ENCODE measurements around the gene AHNAK.

The AHNAK gene

DNA sequence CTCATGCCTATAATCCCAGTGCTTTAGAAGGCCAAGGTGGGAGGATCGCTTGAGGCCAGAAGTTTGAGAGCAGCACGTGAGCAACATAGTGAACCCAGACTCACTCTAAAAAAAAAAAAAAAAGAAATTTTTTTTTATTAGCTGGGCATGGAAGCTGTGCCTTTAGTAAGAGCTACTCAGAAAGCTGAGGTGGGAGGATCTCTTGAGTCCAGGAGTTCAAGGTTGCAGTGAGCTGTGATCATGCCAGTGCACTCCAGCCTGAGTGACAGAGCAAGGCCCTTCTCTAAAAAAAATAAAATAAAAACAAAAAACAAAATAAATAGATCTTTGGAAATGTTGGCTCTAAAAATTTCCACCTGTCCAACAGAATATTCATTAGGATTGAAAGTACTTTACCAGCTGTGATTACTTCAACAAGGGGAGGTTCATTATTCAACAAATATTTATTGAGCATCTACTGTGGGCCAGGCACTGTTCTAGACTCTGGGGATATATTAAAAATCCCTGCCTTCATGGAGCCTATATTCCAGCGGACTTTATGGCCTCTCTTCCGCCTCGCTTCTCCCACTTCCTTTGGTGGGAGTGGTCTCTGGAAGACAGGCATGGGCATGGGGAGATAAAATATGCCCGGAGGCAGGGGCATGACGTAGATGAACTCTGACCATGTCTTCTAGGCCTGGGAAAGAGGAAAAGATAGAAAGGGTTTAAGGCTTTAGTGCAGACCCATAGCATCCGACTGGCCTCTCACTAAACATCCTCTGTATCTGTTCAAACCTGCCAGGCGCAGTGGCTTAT lies 47.9 kb downstream of the AHNAK start:
- no peak for DNase-seq (ENCODE audit: low spot score)
- TF ChIP-seq, protein P1, sequence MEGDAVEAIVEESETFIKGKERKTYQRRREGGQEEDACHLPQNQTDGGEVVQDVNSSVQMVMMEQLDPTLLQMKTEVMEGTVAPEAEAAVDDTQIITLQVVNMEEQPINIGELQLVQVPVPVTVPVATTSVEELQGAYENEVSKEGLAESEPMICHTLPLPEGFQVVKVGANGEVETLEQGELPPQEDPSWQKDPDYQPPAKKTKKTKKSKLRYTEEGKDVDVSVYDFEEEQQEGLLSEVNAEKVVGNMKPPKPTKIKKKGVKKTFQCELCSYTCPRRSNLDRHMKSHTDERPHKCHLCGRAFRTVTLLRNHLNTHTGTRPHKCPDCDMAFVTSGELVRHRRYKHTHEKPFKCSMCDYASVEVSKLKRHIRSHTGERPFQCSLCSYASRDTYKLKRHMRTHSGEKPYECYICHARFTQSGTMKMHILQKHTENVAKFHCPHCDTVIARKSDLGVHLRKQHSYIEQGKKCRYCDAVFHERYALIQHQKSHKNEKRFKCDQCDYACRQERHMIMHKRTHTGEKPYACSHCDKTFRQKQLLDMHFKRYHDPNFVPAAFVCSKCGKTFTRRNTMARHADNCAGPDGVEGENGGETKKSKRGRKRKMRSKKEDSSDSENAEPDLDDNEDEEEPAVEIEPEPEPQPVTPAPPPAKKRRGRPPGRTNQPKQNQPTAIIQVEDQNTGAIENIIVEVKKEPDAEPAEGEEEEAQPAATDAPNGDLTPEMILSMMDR (IDR thresholded peaks at IDR 0.05; ENCODE audit: extremely low read depth, missing control alignments): no peak

DNA sequence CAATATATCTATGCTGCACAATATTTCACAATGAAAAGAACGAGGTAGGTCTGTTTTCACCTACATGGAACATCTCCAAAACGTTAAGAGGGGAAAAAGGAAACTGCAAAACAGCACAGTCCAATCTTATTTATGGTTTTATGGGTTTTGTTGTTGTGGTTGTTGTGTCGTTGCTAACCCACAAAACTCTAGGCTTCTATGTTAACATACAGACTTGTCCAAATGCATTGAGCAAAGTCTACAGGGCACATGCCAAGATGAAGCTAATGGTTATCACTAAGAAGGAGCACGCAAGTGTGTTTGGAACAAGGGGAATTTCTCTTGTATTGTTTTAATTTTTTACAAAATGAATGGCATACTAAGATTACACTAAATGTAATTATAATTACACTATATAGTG lies 48.6 kb downstream of the AHNAK start:
- TF ChIP-seq, protein P1 (IDR thresholded peaks at IDR 0.05; ENCODE audit: extremely low read depth, missing control alignments): no peak
- no peak for DNase-seq (ENCODE audit: low spot score)

DNA sequence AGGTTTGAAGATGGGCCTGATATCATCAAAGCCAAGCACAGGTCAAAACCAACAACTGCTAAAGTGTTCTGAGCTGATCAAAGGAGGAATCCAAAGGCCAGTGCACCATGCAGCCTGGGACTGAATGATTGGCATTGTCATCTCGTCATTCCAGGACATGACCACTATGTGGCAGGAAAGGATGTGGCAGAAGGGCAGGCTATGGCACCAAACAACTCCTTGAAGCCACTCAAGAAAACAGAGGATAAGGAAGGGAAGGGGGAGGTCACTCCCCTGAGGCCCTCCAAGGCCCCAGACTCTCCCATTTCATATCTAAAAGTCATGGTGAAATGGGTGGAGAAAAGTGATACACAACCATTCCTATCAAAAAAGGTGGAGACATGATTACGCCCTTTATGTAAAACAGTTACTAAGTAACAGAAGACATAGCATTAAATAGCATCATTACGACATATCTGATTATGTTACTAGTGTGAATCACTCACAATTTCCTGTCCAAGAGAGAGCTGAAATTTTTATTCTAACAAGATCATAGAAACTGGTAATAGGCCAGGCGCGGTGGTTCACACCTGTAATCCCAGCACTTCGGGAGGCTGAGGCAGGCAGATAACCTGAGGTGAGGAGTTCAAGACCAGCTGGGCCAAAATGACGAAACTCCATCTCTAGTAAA lies 49.3 kb downstream of the AHNAK start:
- TF ChIP-seq, protein P1 (IDR thresholded peaks at IDR 0.05; ENCODE audit: extremely low read depth, missing control alignments): peak; percentile 30
- peak; percentile 30 for DNase-seq (ENCODE audit: low spot score)

DNA sequence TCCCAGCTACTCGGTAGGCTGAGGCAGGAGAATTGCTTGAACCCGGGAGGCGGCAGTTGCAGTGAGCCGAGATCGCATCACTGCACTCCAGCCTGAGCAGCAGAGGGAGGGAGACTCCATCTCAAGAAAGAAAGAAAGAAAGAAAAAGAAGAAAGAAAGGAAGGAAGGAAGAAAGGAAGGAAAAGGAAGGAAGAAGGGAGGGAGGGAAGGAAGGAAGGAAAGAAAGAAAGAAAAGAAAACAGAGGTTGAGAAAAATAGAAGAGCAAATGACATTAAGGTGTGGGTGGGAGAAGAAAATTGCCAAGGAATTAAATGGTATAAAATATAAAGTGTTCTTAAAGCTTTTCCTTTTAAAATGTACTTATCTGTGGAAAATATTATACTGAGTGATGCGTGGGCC lies 49.9 kb downstream of the AHNAK start:
- no peak for DNase-seq (ENCODE audit: low spot score)
- TF ChIP-seq, protein P1 (IDR thresholded peaks at IDR 0.05; ENCODE audit: extremely low read depth, missing control alignments): no peak

DNA sequence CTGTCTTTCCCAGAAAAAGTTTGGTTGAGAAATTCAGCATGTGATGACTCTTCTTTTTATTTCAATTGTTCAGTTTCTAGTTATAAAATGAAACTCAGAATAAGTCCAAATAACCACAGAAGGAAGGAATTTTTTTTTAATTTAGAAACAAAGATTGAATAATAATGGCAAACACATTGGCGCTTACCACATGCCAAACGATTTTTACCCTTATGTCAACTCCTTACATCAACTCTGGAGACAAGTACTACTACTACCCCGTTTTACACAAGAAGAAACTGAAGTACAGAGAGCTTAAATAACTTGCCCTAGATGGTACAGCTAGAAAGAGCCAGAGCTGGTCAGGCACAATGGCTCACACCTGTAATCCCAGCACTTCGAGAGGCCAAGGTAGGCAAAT lies 52.4 kb downstream of the AHNAK start:
- DNase-seq (ENCODE audit: low spot score): no peak
- TF ChIP-seq, protein P1 (IDR thresholded peaks at IDR 0.05; ENCODE audit: extremely low read depth, missing control alignments): no peak

DNA sequence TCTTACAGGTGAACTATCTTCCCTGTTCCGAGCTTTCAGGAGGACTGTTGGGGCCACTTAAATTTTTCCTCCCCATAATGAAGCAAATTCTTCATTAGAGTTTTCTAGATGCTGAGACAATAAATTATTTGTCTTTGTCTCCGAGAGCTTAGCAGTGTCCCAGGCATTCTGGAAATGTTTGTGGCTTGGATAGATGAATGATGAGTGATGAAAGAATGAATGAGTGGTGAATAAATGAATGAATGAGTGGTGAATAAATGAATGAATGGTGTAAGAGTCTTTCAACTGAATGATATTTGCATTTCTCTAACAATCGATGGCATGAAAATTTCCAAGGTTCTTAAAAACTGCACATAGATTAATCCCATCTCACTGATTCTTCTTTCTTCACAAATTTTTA lies 52.8 kb downstream of the AHNAK start:
- no peak for DNase-seq (ENCODE audit: low spot score)
- TF ChIP-seq, protein P1 (IDR thresholded peaks at IDR 0.05; ENCODE audit: extremely low read depth, missing control alignments): no peak

DNA sequence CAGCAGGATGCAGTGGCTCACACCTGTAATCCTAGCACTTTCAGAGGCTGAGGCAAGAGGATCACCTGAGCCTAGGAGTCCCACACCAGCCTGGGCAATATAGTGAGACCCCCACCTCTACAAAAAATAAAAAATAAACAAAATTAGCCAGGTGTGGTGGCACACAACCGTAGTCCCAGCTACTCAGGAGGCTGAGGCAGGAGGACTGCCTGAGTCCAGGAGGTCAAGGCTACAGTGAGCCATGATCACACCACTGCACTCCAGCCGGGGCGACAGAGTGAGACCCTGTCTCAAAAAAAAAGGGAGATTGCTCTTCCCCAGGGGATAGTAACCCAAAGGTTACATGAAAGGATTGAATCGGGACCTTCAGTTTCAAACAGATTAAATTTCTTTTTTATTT lies 54.0 kb downstream of the AHNAK start:
- TF ChIP-seq, protein P1 (IDR thresholded peaks at IDR 0.05; ENCODE audit: extremely low read depth, missing control alignments): no peak
- DNase-seq (ENCODE audit: low spot score): no peak

Measured in GM20000 (cell line).